Liver (tissue), 9 donors: Measurements from ENCODE around the gene IKZF3. TPM values are rescaled to one million over a fixed set of nuclear protein-coding genes. Genes with fewer than 3 reads are reported as not detected.
A peak's percentile ranks its signal among the peaks of the same experiment; 100 is the strongest.

Experiments
- DNase-seq: peaks from one replicate; pipeline ENCODE4 v3.0.0-alpha.2; 2017; ENCODE audit warnings: low spot score
- H3K27ac ChIP-seq, 2 donors: one replicate each; pipeline ENCODE4 v1.7.0; 2013; ENCODE audit warnings: inconsistent platforms in 2 of 2, low read length in 2 of 2, control low read depth in 1 of 2, low read depth in 1 of 2, mild to moderate bottlenecking in 1 of 2
- H3K27me3 ChIP-seq, 4 donors: one replicate each; pipeline versions ENCODE4 v1.6.1 to v1.7.0; 2013; ENCODE audit warnings: low read length in 3 of 4, inconsistent platforms in 1 of 4, mild to moderate bottlenecking in 1 of 4, moderate library complexity in 1 of 4; ENCODE audit not compliant: control insufficient read depth in 4 of 4, insufficient read depth in 4 of 4
- H3K36me3 ChIP-seq, 4 donors: one replicate each; pipeline versions ENCODE4 v1.6.1 to v1.7.0; 2013; ENCODE audit warnings: low read length in 3 of 4, mild to moderate bottlenecking in 3 of 4, low read depth in 1 of 4, moderate library complexity in 1 of 4; ENCODE audit not compliant: control insufficient read depth in 4 of 4, insufficient read depth in 3 of 4
- H3K4me1 ChIP-seq, 4 donors: one replicate each; pipeline versions ENCODE4 v1.6.1 to v1.7.0; 2013; ENCODE audit warnings: low read length in 3 of 4, mild to moderate bottlenecking in 3 of 4, moderate library complexity in 1 of 4; ENCODE audit not compliant: control insufficient read depth in 4 of 4, insufficient read depth in 4 of 4
- H3K4me3 ChIP-seq, 3 donors: one replicate each; pipeline versions ENCODE4 v1.6.1 to v1.7.0; 2013; ENCODE audit warnings: low read length in 3 of 3, control low read depth in 1 of 3, low read depth in 1 of 3, mild to moderate bottlenecking in 1 of 3
- H3K9ac ChIP-seq, 2 donors: one replicate each; pipeline ENCODE4 v1.7.0; 2013; ENCODE audit warnings: low read length in 2 of 2, mild to moderate bottlenecking in 2 of 2, moderate library complexity in 2 of 2, control low read depth in 1 of 2, low read depth in 1 of 2
- H3K9me3 ChIP-seq, 4 donors: one replicate each; pipeline versions ENCODE4 v1.6.1 to v1.7.0; 2013; ENCODE audit warnings: low read length in 3 of 4; ENCODE audit not compliant: control insufficient read depth in 4 of 4
- EGR1 ChIP-seq, 2 donors: IDR thresholded peaks; 2 replicates each; pipeline ENCODE4 v1.6.1; 2016 to 2018; ENCODE audit warnings: antibody characterized with exemption in 2 of 2, low read depth in 2 of 2
- FOXA1 ChIP-seq: IDR thresholded peaks from 2 replicates; pipeline ENCODE4 v1.6.1; 2016; ENCODE audit warnings: antibody characterized with exemption
- FOXA2 ChIP-seq: IDR thresholded peaks from 2 replicates; pipeline ENCODE4 v1.6.1; 2016; ENCODE audit warnings: antibody characterized with exemption
- GABPA ChIP-seq, 2 donors: IDR thresholded peaks in 1 of 2; conservative IDR thresholded peaks in 1 of 2; 2 replicates each; pipeline ENCODE4 v1.6.1; 2016; ENCODE audit warnings: antibody characterized with exemption in 2 of 2, mild to moderate bottlenecking in 1 of 2, moderate library complexity in 1 of 2
- HNF4G ChIP-seq: IDR thresholded peaks from 2 replicates; pipeline ENCODE4 v1.6.1; 2016; ENCODE audit warnings: antibody characterized with exemption
- JUND ChIP-seq, 2 donors: IDR thresholded peaks; 2 replicates each; pipeline ENCODE4 v1.6.1; 2016; ENCODE audit warnings: antibody characterized with exemption in 2 of 2
- NR2F2 ChIP-seq: IDR thresholded peaks from 2 replicates; pipeline ENCODE4 v1.6.1; 2016; ENCODE audit warnings: antibody characterized with exemption
- RAD21 ChIP-seq, 2 donors: IDR thresholded peaks; 2 replicates each; pipeline ENCODE4 v1.6.1; 2016; ENCODE audit warnings: antibody characterized with exemption in 2 of 2, mild to moderate bottlenecking in 2 of 2
- RXRA ChIP-seq, 2 donors: IDR thresholded peaks; 2 replicates each; pipeline ENCODE4 v1.6.1; 2017 to 2018; ENCODE audit warnings: antibody characterized with exemption in 2 of 2, mild to moderate bottlenecking in 1 of 2
- SP1 ChIP-seq: IDR thresholded peaks from 2 replicates; pipeline ENCODE4 v1.6.1; 2018; ENCODE audit warnings: antibody characterized with exemption, mild to moderate bottlenecking
- TAF1 ChIP-seq: conservative IDR thresholded peaks from 2 replicates; pipeline ENCODE4 v1.6.1; 2016; ENCODE audit warnings: antibody characterized with exemption, mild to moderate bottlenecking
- WGBS: extraction: QIAGEN DNeasy Blood & Tissue Kit; methylation state at CpG from one replicate; pipeline ENCODE4 v1.1.7; 2013; 5-methylcytosine and 5-hydroxymethylcytosine counted together
- polyA plus RNA-seq, 2 donors: library from polyadenylated mRNA; stranded (reverse) in 1 of 2; unstranded in 1 of 2; fragments of 200-250 nt in 1 of 2; fragments of >200 nt in 1 of 2; fragmentation: Nextera tagmentation in 1 of 2; extraction: Ambion mirVana in 1 of 2; gene quantifications; one replicate each; pipeline versions ENCODE4 v1.2.1 to v1.2.3, GENCODE V29; 2013 to 2015
- total RNA-seq, 2 donors: library from RNA; depleted of rRNA; stranded (reverse); fragments of >200 nt; gene quantifications; one replicate each; pipeline ENCODE4 v1.2.3, GENCODE V29; 2014
- TF ChIP-seq, protein P1 (sequence below): IDR thresholded peaks from 2 replicates; pipeline ENCODE4 v1.6.1; 2016; ENCODE audit warnings: antibody characterized with exemption
- TF ChIP-seq, protein P2 (sequence below): fragments of 150-350 bp; IDR thresholded peaks from 2 replicates; pipeline ENCODE4 v1.5.1; 2017; ENCODE audit warnings: improper control_type of control experiment, low read depth, low read length; ENCODE audit not compliant: missing input control
- TF ChIP-seq, protein P3 (sequence below): IDR thresholded peaks from 2 replicates; pipeline ENCODE4 v1.6.1; 2016; ENCODE audit warnings: antibody characterized with exemption
- TF ChIP-seq, protein P4 (sequence below): IDR thresholded peaks from 2 replicates; pipeline ENCODE4 v1.6.1; 2016; ENCODE audit warnings: antibody characterized with exemption
- TF ChIP-seq, protein P5 (sequence below): IDR thresholded peaks from 2 replicates; pipeline ENCODE4 v1.6.1; 2016; ENCODE audit warnings: antibody characterized with exemption, mild to moderate bottlenecking
- donor health status: healthy.
- donor health status: healthy.
- donor health status: healthy.
- donor health status: healthy.
- donor health status: healthy.

Gene IKZF3
- total and polyA plus RNA-seq, 4 donors: 0.32 to 2.3 (median 0.83) TPM

DNA sequence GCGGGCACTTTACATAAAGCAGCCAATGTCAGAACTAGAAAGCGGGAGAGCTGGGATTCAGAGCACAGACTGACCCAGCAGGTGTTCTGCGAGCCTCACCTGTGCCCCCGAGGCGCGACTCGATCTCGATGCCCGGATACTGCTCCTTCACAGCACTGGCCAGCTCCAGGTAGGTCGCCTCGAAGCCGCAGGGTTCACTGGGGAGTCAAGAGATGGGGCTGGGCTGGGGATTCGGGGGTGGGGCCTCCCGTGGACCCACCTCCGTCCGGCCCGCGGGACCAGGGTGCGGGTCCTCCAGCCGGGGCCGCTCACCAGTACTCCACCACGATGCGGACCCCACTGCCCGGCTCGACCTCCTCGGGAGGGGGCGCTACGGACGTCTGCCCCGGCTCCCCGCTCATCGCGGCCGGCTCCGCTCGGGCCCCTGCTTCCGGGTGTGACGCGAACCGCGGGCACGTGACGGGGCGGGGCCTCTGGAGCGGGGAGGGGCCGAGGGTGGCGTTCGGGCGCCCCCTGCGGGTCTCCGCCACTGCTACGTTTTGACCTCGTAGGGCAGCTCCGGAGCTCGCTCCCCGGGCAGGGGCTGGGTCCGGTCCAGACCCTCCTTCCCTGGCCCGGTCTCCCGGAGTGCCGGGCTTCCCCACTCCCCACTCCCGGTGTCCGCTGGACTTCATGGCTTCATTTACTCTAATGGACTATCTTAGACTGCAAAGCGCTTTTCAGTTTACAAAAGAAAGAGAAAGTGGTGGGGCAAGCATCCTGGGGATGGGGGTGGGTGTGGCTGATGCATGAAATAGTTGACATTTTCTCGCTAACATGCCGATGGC is 133.8 kb downstream of the IKZF3 start, which contains the start of gene MIEN1:
Gene MIEN1 (minus strand): TSS at position 438 of the 827 bp plus-strand sequence. CDS start 37 bp downstream, at position 401.
- under 1% methylated on average over 65 of the region's 65 CpGs for WGBS
- peak; percentile 98 for DNase-seq
- Histone ChIP-seq H3K4me3 (peak within 1 kb of the TSS; percentile 68 to 95 (median 80)), H3K4me1 (peaks cover 5 to 20% (median 12%) of the 10 kb centered on the region in 4 donors), H3K27ac (peak within 1 kb of the TSS; percentile 53 to 85), H3K36me3 (peaks cover 4 to 26% (median 7%) of the 10 kb centered on the region in 4 donors), H3K9me3 (no peaks in the 10 kb centered on the region), H3K9ac (peak within 1 kb of the TSS; percentile 39 to 63), H3K27me3 (no peaks in the 10 kb centered on the region)
- TF ChIP-seq, protein P1, sequence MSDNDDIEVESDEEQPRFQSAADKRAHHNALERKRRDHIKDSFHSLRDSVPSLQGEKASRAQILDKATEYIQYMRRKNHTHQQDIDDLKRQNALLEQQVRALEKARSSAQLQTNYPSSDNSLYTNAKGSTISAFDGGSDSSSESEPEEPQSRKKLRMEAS: no peak
- TF ChIP-seq, protein P2, sequence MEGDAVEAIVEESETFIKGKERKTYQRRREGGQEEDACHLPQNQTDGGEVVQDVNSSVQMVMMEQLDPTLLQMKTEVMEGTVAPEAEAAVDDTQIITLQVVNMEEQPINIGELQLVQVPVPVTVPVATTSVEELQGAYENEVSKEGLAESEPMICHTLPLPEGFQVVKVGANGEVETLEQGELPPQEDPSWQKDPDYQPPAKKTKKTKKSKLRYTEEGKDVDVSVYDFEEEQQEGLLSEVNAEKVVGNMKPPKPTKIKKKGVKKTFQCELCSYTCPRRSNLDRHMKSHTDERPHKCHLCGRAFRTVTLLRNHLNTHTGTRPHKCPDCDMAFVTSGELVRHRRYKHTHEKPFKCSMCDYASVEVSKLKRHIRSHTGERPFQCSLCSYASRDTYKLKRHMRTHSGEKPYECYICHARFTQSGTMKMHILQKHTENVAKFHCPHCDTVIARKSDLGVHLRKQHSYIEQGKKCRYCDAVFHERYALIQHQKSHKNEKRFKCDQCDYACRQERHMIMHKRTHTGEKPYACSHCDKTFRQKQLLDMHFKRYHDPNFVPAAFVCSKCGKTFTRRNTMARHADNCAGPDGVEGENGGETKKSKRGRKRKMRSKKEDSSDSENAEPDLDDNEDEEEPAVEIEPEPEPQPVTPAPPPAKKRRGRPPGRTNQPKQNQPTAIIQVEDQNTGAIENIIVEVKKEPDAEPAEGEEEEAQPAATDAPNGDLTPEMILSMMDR: peak; percentile 72
- no peak for TF ChIP-seq RXRA (IDR thresholded peaks at IDR 0.05)
- TF ChIP-seq, protein P3, sequence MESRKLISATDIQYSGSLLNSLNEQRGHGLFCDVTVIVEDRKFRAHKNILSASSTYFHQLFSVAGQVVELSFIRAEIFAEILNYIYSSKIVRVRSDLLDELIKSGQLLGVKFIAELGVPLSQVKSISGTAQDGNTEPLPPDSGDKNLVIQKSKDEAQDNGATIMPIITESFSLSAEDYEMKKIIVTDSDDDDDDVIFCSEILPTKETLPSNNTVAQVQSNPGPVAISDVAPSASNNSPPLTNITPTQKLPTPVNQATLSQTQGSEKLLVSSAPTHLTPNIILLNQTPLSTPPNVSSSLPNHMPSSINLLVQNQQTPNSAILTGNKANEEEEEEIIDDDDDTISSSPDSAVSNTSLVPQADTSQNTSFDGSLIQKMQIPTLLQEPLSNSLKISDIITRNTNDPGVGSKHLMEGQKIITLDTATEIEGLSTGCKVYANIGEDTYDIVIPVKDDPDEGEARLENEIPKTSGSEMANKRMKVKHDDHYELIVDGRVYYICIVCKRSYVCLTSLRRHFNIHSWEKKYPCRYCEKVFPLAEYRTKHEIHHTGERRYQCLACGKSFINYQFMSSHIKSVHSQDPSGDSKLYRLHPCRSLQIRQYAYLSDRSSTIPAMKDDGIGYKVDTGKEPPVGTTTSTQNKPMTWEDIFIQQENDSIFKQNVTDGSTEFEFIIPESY: no peak
- TF ChIP-seq FOXA1: no peak
- TF ChIP-seq, protein P4, sequence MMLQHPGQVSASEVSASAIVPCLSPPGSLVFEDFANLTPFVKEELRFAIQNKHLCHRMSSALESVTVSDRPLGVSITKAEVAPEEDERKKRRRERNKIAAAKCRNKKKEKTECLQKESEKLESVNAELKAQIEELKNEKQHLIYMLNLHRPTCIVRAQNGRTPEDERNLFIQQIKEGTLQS: no peak
- TF ChIP-seq GABPA (IDR thresholded peaks at IDR 0.05 in 1 of 2, conservative IDR thresholded peaks at IDR 0.05 in 1 of 2): peak in 1 of 2 donors; percentile 41
- no peak for TF ChIP-seq TAF1
- TF ChIP-seq, protein P5, sequence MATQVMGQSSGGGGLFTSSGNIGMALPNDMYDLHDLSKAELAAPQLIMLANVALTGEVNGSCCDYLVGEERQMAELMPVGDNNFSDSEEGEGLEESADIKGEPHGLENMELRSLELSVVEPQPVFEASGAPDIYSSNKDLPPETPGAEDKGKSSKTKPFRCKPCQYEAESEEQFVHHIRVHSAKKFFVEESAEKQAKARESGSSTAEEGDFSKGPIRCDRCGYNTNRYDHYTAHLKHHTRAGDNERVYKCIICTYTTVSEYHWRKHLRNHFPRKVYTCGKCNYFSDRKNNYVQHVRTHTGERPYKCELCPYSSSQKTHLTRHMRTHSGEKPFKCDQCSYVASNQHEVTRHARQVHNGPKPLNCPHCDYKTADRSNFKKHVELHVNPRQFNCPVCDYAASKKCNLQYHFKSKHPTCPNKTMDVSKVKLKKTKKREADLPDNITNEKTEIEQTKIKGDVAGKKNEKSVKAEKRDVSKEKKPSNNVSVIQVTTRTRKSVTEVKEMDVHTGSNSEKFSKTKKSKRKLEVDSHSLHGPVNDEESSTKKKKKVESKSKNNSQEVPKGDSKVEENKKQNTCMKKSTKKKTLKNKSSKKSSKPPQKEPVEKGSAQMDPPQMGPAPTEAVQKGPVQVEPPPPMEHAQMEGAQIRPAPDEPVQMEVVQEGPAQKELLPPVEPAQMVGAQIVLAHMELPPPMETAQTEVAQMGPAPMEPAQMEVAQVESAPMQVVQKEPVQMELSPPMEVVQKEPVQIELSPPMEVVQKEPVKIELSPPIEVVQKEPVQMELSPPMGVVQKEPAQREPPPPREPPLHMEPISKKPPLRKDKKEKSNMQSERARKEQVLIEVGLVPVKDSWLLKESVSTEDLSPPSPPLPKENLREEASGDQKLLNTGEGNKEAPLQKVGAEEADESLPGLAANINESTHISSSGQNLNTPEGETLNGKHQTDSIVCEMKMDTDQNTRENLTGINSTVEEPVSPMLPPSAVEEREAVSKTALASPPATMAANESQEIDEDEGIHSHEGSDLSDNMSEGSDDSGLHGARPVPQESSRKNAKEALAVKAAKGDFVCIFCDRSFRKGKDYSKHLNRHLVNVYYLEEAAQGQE: no peak
- no peak for TF ChIP-seq JUND (IDR thresholded peaks at IDR 0.05)
- TF ChIP-seq FOXA2: no peak
- TF ChIP-seq NR2F2: peak; percentile 56
- TF ChIP-seq EGR1 (IDR thresholded peaks at IDR 0.05; ENCODE audit: low read depth in 2 of 2): no peak
- TF ChIP-seq SP1: no peak
- no peak for TF ChIP-seq HNF4G
- TF ChIP-seq RAD21 (IDR thresholded peaks at IDR 0.05): peak; percentile 69 to 75
